Ishikawa (cell line): ENCODE data around the gene DNMT3A.

ENCODE experiments used
- CEBPB ChIP-seq: IDR thresholded peaks from 2 replicates; pipeline ENCODE4 v1.6.1; 2012
- USF1 ChIP-seq: IDR thresholded peaks from 2 replicates; pipeline ENCODE4 v1.6.1; 2012
- TF ChIP-seq, protein P1 (sequence below): IDR thresholded peaks from 2 replicates; pipeline ENCODE4 v1.6.1; 2012; ENCODE audit warnings: low read depth, mild to moderate bottlenecking
- TF ChIP-seq, protein P2 (sequence below): IDR thresholded peaks from 2 replicates; pipeline ENCODE4 v1.6.1; 2012

DNA sequence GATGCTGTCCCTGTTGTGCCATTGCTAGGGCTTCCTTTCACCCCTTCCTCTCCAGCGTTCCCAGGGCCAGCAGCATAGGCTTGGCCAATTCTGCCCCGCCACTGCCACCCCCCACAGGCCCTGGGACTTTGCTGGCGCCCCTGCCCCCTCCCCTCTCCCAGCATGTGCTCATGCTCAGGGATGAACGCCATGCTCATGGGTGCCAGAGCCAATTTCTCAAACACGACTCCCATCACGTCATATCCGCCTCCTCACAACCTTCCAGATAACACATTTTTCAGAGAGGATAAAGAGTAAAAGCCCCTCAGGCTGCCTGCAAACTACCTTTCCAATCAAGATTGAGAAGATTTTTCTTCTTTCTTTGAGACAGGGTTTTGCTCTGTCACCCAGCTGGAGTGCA is 48.6 kb downstream of the DNMT3A start:
- TF ChIP-seq, protein P1, sequence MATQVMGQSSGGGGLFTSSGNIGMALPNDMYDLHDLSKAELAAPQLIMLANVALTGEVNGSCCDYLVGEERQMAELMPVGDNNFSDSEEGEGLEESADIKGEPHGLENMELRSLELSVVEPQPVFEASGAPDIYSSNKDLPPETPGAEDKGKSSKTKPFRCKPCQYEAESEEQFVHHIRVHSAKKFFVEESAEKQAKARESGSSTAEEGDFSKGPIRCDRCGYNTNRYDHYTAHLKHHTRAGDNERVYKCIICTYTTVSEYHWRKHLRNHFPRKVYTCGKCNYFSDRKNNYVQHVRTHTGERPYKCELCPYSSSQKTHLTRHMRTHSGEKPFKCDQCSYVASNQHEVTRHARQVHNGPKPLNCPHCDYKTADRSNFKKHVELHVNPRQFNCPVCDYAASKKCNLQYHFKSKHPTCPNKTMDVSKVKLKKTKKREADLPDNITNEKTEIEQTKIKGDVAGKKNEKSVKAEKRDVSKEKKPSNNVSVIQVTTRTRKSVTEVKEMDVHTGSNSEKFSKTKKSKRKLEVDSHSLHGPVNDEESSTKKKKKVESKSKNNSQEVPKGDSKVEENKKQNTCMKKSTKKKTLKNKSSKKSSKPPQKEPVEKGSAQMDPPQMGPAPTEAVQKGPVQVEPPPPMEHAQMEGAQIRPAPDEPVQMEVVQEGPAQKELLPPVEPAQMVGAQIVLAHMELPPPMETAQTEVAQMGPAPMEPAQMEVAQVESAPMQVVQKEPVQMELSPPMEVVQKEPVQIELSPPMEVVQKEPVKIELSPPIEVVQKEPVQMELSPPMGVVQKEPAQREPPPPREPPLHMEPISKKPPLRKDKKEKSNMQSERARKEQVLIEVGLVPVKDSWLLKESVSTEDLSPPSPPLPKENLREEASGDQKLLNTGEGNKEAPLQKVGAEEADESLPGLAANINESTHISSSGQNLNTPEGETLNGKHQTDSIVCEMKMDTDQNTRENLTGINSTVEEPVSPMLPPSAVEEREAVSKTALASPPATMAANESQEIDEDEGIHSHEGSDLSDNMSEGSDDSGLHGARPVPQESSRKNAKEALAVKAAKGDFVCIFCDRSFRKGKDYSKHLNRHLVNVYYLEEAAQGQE: no peak
- TF ChIP-seq, protein P2, sequence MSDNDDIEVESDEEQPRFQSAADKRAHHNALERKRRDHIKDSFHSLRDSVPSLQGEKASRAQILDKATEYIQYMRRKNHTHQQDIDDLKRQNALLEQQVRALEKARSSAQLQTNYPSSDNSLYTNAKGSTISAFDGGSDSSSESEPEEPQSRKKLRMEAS: no peak
- no peak for TF ChIP-seq CEBPB
- TF ChIP-seq USF1: no peak
